Mammary epithelial cell (primary cell): ENCODE measurements around the gene PPP1R36.

Experiments
- CTCF ChIP-seq, 2 donors: IDR thresholded peaks in 1 of 2; conservative IDR thresholded peaks in 1 of 2; 2 replicates each; pipeline ENCODE4 v1.5.1; 2011 to 2012; ENCODE audit warnings: inconsistent platforms in 2 of 2, low read length in 2 of 2, mild to moderate bottlenecking in 2 of 2, control low read depth in 1 of 2, low read depth in 1 of 2; ENCODE audit not compliant: insufficient read depth in 1 of 2; ENCODE audit errors: extremely low read depth in 1 of 2
- EZH2 ChIP-seq: IDR thresholded peaks from 2 replicates; pipeline ENCODE4 v1.6.1; 2012; ENCODE audit warnings: low read length, inconsistent platforms, borderline replicate concordance

DNA sequence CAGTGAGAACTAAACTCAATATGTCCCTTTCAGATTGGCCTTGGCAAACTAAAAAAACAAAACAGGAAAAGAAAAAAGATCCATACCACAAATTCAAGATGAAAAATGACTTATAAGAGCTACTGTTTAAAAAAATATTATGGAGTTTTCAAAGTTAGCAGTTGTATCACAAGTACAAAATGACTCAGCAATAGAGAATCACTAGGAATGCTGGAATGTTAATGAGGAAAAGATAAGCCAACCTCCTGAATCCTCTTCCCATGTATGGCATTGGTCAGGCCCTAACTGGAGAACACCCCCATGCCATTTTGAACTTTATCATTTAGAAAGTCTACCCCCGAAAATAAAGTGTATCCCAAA, 62.2 kb downstream of the PPP1R36 start:
- no peak for TF ChIP-seq CTCF (conservative IDR thresholded peaks at IDR 0.05 in 1 of 2, IDR thresholded peaks at IDR 0.05 in 1 of 2; ENCODE audit: extremely low read depth in 1 of 2, insufficient read depth in 1 of 2, low read depth in 1 of 2, low read length in 2 of 2)
- no peak for TF ChIP-seq EZH2
